T follicular helper cell (primary cell): ENCODE data around the gene SPHK2.
"Not testable (repeated sequence)": the region's sequence is repeated elsewhere in the genome, so short reads cannot be mapped to it uniquely, and the experiment has no call there.

Experiments
- DNase-seq: peaks from one replicate; pipeline ENCODE4 v3.0.0-alpha.2; 2020; ENCODE audit warnings: low read depth

SPHK2 gene

GRCh38 chr19:48624791-48625723 lies 5.8 kb downstream of the SPHK2 start:
- no peak for DNase-seq

DNA sequence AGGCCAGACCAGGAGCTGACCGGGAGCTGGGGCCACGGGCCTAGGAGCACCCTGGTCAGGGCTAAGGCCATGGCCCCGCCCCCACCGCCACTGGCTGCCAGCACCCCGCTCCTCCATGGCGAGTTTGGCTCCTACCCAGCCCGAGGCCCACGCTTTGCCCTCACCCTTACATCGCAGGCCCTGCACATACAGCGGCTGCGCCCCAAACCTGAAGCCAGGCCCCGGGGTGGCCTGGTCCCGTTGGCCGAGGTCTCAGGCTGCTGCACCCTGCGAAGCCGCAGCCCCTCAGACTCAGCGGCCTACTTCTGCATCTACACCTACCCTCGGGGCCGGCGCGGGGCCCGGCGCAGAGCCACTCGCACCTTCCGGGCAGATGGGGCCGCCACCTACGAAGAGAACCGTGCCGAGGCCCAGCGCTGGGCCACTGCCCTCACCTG lies 6.6 kb downstream of the SPHK2 start:
- no peak for DNase-seq

- DNase-seq, result no peak
Observed at GRCh38 chr19:48627201-48627864, 8.0 kb downstream of the SPHK2 start.

DNA sequence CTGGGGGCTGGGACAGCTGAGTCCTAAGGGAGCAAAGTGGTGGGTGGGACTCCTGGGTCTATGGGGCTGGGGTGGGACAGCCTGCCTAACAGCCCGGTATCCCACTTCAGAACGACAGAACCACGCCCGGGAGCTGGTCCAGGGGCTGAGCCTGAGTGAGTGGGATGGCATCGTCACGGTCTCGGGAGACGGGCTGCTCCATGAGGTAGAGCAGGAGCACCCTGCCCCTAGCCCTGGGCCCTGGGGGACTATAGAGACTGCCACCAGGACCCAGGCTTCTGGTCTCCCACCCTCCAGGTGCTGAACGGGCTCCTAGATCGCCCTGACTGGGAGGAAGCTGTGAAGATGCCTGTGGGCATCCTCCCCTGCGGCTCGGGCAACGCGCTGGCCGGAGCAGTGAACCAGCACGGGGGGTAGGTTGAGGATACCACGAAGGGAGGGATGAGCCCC lies 8.6 kb downstream of the SPHK2 start:
- no peak for DNase-seq

GRCh38 chr19:48628486-48629296 lies 9.4 kb downstream of the SPHK2 start:
- no peak for DNase-seq

GRCh38 chr19:48629297-48629598 lies 9.9 kb downstream of the SPHK2 start:
- DNase-seq, result no peak

- no peak for DNase-seq
Observed at GRCh38 chr19:48629599-48630295, 10.4 kb downstream of the SPHK2 start.

DNA sequence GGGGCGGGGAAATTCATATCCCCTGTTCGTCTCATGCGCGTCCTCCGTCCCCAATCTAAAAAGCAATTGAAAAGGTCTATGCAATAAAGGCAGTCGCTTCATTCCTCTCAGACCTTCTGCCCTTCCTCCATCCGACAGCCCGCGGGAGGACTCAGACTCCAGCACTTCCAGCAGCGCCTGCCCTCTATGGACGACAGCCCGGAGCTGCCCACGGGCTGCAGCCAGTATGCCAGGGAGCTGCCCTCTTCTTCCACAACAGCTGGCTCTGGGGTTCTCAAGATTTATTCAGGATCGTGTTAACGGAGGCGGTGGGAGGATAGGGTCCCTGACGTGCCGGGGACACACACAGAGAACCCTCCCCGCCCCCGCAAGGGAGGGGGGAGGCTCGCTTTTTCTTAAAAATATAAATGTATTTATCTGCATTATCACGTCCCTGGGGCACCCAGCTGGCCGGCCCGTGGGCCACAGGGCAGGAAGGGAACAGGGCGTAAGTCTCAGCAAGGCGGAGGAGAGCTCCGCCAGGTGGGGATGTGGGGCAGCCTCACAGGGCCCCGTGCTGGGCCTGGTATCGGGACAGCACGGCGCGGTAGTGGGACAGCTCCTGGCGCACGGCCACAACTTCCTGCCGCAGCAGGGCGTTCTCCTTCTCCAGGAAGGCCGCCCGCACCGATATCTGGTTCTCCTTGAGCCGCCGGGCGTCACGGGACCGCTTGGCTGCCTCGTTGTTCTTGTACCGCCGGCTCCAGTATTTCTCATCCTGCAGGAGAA lies 11.2 kb downstream of the SPHK2 start:
- DNase-seq, result no peak

GRCh38 chr19:48631225-48631624 lies 11.9 kb downstream of the SPHK2 start:
- no peak for DNase-seq

- DNase-seq, result not testable (repeated sequence)
Observed at GRCh38 chr19:48632286-48632685, 13.0 kb downstream of the SPHK2 start.

DNA sequence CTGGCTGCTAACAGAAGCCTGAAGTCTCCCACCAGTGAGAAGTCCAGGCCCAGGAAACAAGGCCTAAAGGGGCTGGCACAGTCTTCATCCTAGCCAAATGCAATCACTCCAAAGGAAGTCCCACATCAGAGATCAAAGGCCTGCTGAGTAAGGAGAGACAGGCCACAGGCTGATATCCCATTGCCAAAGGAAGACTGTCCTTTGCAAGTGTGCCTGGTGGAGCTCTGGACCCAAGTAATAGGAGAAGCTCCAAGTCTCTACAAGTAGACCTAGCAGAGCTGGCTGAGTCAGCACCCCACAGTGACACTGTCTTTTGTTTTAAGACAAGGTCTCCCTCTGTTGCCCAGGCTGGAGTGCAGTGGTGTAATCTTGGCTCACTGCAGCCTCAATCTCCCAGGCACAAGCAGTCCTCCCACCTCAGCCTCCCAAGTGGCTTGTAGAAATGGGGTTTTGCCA lies 13.4 kb downstream of the SPHK2 start:
- no peak for DNase-seq

DNA sequence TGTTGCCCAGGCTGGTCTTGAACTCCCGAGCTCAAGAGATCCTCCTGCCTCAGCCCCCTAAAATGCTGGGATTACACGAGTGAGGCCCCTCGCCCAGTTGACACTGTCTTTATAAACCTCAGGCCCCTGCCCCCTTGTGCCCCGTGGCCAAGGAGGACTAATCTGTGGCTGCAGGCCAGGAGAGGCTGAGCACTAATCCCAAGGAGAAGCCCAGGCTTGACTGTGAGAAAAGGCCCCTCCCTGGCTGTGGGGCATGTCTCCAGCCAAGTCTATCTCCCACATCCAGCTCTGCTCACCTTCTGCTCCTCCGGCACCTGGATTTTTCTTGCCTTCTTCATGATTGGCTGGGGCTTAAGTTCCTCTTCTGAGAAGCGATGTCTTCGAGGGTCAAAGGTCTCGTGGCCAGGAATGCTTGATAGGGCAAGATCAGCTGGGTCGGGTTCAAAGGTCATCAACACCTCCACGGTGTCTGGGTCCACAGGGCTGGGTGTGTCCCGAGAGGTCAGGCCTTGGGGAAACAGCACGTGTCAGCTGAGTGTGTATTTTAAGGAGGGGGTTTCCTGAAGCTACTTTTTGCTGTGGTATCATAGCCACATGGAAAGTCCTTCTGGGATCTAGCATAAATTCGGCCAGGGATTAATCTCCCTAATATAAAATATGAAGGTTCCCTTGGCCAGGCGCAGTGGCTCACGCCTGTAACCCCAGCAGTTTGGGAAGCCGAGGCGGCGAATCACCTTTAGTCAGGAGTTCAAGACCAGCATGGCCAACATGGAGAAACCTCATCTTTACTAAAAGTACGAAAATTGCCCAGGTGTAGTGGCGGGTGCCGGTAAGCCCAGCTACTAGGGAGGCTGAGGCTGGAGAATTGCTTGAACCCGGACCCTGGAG lies 14.1 kb downstream of the SPHK2 start:
- DNase-seq, result no peak

GRCh38 chr19:48634036-48634342 lies 14.7 kb downstream of the SPHK2 start:
- DNase-seq, result no peak

DNA sequence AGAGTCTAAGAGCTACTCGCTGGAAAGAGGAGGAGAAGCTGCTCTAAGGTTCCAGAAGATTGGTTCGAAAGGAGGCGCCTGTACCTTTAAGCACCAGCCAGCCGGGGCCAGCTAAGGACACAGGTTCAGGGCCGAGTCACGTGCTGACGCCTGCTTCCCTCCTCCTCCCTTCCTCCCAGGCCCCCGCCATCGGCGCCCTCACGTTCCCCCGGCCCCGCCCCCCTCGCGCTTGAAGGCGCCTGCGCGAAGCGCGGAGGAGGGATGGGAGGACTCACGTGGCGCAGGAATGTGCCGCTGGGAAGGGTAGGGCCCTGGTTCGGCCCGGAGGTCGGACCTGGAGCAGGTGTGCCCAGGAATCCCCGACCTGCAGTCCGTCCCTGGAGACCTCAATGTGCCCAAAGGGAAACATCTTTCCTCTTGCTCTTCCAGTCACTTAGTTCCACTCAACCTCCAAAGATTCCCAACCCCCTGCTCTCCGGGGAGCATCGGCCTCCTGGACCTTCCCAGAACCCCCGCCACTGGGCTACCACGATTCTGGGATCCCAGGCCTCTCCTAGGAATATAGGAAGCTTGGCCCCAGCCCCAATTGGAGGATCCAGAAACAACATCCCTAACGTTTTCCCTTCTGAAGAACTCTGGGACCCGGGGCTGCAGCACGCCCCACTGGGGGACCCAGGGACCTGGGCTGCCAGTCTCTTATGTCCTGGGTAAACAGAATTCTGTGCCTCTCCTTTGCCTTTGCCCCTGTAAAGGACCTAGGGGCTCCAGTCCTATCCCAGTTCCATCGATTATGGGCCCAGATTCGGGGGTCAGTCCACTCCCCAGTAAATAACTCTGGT lies 15.3 kb downstream of the SPHK2 start:
- peak; percentile 84 for DNase-seq

DNA sequence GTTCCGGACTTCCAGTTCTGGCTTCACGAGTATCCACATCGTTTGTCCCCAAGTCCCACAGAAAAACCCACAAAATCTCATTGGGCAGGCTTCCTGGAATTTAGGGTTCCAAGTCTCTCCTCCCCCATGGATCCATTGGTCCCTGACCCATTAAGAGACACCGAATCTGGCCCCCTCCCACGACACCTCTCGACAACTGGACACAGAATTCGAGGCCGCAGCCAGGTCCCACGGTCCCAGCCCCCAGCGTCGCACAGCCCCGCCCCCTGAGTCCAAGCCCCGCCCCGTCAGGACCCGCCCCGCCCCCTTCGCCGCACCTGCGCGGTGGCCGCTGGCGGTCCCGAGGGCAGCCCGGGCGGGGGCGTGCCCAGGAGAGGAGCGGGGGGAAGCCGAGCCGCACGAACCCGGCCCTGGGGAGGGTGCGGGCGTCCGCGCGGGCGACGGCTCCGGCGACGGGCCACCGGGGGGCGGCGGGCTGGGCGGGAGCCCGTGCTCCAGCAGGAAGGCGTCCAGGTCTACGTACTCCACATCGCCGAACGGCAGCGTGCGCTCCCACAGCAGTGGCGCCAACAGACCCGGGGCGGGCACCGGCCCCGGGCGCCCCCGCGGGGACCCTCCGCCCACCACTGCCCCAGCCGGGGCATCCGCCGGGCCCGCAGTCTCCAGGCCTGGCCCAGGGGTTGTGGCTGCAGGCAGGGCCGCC lies 16.1 kb downstream of the SPHK2 start:
- peak; percentile 67 for DNase-seq

- DNase-seq, result no peak
Observed at GRCh38 chr19:48635966-48636858, 16.9 kb downstream of the SPHK2 start.

DNA sequence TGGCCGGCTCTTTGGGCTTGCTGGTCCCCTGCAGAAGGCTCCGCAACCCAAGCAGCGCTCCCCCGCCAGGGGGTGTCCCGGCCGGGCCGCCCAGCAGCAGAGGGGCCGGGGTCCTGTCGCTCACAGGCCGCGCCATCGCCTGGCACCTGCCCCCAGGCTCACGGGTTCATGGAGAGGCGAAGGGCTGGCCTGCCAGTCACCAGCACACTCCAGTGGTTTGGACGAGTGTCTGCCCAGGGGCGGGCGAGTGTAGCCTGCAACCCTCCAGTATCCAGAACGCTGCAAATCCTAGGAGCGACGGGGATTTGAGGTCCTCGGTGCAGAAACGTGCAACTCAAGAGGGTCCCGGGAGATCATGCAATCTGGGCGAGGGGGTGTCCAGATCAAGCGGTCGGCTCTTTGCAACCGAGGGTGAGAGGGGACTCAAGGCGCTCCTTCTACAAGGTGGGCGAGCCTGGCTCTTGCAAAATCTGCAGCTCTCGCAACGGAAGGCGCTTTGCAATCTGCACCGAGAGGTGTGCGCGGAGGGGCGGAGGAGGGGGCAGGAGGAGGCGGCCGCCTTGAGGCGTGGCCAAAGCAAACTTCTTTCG lies 17.6 kb downstream of the SPHK2 start, which contains the start of gene DBP:
DBP (minus strand) TSS at position 521 of the 590 bp plus-strand sequence; CDS start at position 136, 385 bp downstream.
- no peak for DNase-seq
